H9 (cell line): ENCODE measurements around the gene PEMT. TPM values are rescaled to one million over a fixed set of nuclear protein-coding genes. Genes with fewer than 3 reads are reported as not detected.
A peak's percentile ranks its signal among the peaks of the same experiment; 100 is the strongest.

Source experiments
- DNase-seq: peaks from one replicate; pipeline ENCODE4 v3.0.0-alpha.2; 2017
- H2AFZ ChIP-seq: one replicate; pipeline ENCODE4 v1.6.1; 2013; ENCODE audit warnings: mild to moderate bottlenecking, low read length, control low read depth, moderate library complexity
- H2AK5ac ChIP-seq: 2 replicates; pipeline ENCODE4 v1.6.1; 2013; ENCODE audit warnings: low read length, control low read depth, mixed read lengths; ENCODE audit not compliant: insufficient read length
- H2BK120ac ChIP-seq: one replicate; pipeline ENCODE4 v1.6.1; 2013; ENCODE audit warnings: low read depth, mild to moderate bottlenecking, low read length, control low read depth, inconsistent platforms; ENCODE audit not compliant: poor library complexity, severe bottlenecking
- H2BK12ac ChIP-seq: 2 replicates; pipeline ENCODE4 v1.6.1; 2013; ENCODE audit warnings: low read length, control low read depth, mixed read lengths, low read depth; ENCODE audit not compliant: insufficient read length
- H2BK15ac ChIP-seq: 2 replicates; pipeline ENCODE4 v1.6.1; 2013; ENCODE audit warnings: low read depth, low read length, control low read depth
- H2BK20ac ChIP-seq: one replicate; pipeline ENCODE4 v1.6.1; 2013; ENCODE audit warnings: low read depth, mild to moderate bottlenecking, low read length, control low read depth, inconsistent platforms; ENCODE audit not compliant: poor library complexity, severe bottlenecking
- H2BK5ac ChIP-seq: 2 replicates; pipeline ENCODE4 v1.6.1; 2013; ENCODE audit warnings: low read length, control low read depth, mixed read lengths; ENCODE audit not compliant: insufficient read length
- H3K14ac ChIP-seq: 2 replicates; pipeline ENCODE4 v1.6.1; 2013; ENCODE audit warnings: low read length, control low read depth; ENCODE audit not compliant: insufficient read depth
- H3K18ac ChIP-seq: 2 replicates; pipeline ENCODE4 v1.6.1; 2013; ENCODE audit warnings: low read depth, mild to moderate bottlenecking, mixed read lengths, low read length, control low read depth; ENCODE audit not compliant: insufficient read length
- H3K23ac ChIP-seq: 2 replicates; pipeline ENCODE4 v1.6.1; 2013; ENCODE audit warnings: low read length, control low read depth, mixed read lengths, low read depth; ENCODE audit not compliant: insufficient read length
- H3K23me2 ChIP-seq: 2 replicates; pipeline ENCODE4 v1.6.1; 2013; ENCODE audit warnings: low read depth, mild to moderate bottlenecking, mixed read lengths, low read length, control low read depth; ENCODE audit not compliant: insufficient read length, poor library complexity, severe bottlenecking
- H3K27ac ChIP-seq: 2 replicates; pipeline ENCODE4 v1.5.1; 2013; ENCODE audit warnings: low read length, control low read depth, mixed read lengths, low read depth; ENCODE audit not compliant: insufficient read length
- H3K27me3 ChIP-seq: 2 replicates; pipeline ENCODE4 v1.6.1; 2013; ENCODE audit warnings: low read length, control low read depth, inconsistent platforms; ENCODE audit not compliant: insufficient read depth
- H3K4ac ChIP-seq: 2 replicates; pipeline ENCODE4 v1.6.1; 2013; ENCODE audit warnings: low read depth, mild to moderate bottlenecking, control low read depth, inconsistent platforms, low read length, moderate library complexity
- H3K4me1 ChIP-seq: 2 replicates; pipeline ENCODE4 v1.6.1; 2013; ENCODE audit warnings: low read length, control low read depth, inconsistent platforms; ENCODE audit not compliant: insufficient read depth
- H3K4me2 ChIP-seq: 2 replicates; pipeline ENCODE4 v1.6.1; 2013; ENCODE audit warnings: low read length, control low read depth, mixed read lengths; ENCODE audit not compliant: insufficient read length, insufficient read depth
- H3K56ac ChIP-seq: 2 replicates; pipeline ENCODE4 v1.6.1; 2013; ENCODE audit warnings: low read depth, mild to moderate bottlenecking, mixed read lengths, low read length, control low read depth; ENCODE audit not compliant: insufficient read length
- H3K79me1 ChIP-seq: 2 replicates; pipeline ENCODE4 v1.6.1; 2013; ENCODE audit warnings: low read depth, mild to moderate bottlenecking, moderate library complexity, low read length, control low read depth, inconsistent platforms; ENCODE audit not compliant: insufficient read depth, poor library complexity, severe bottlenecking
- H3K79me2 ChIP-seq: 2 replicates; pipeline ENCODE4 v1.6.1; 2013; ENCODE audit warnings: low read length, control low read depth, inconsistent platforms; ENCODE audit not compliant: insufficient read depth
- H3K9ac ChIP-seq: 2 replicates; pipeline ENCODE4 v1.6.1; 2013; ENCODE audit warnings: low read length, control low read depth, mixed read lengths; ENCODE audit not compliant: insufficient read length; ENCODE audit errors: extremely low read depth
- H3K9me3 ChIP-seq: one replicate; pipeline ENCODE4 v1.6.1; 2013; ENCODE audit warnings: low read depth, low read length, inconsistent platforms; ENCODE audit not compliant: control insufficient read depth
- H3T11ph ChIP-seq: one replicate; pipeline ENCODE4 v1.6.1; 2013; ENCODE audit warnings: mild to moderate bottlenecking, low read length, control low read depth, inconsistent platforms
- H4K20me1 ChIP-seq: one replicate; pipeline ENCODE4 v1.6.1; 2013; ENCODE audit not compliant: control insufficient read depth, insufficient read length, insufficient read depth
- H4K5ac ChIP-seq: 2 replicates; pipeline ENCODE4 v1.6.1; 2013; ENCODE audit warnings: low read depth, mild to moderate bottlenecking, mixed read lengths, low read length, control low read depth; ENCODE audit not compliant: insufficient read length
- H4K8ac ChIP-seq: replicated peaks from 2 replicates; pipeline ENCODE4 v1.6.1; 2013; ENCODE audit warnings: low read length, control low read depth, mixed read lengths, low read depth; ENCODE audit not compliant: insufficient read length
- H4K91ac ChIP-seq: 2 replicates; pipeline ENCODE4 v1.6.1; 2013; ENCODE audit warnings: low read depth, mild to moderate bottlenecking, moderate library complexity, mixed read lengths, low read length, control low read depth; ENCODE audit not compliant: insufficient read length
- H3K27ac Mint-ChIP-seq, 3 experiments: 2 replicates in 2 of 3; 3 replicates in 1 of 3; pipeline ENCODE4 v1.8.0; 2020 to 2021; ENCODE audit warnings: mixed read lengths in 3 of 3, mild to moderate bottlenecking in 1 of 3, moderate library complexity in 1 of 3
- H3K27me3 Mint-ChIP-seq: 2 replicates; pipeline ENCODE4 v1.8.0; 2021; ENCODE audit warnings: low read depth, mild to moderate bottlenecking, moderate library complexity, mixed read lengths
- H3K36me3 Mint-ChIP-seq, 3 experiments: 2 replicates in 2 of 3; 3 replicates in 1 of 3; pipeline ENCODE4 v1.8.0; 2020 to 2021; ENCODE audit warnings: low read depth in 3 of 3, mixed read lengths in 3 of 3; ENCODE audit not compliant: insufficient read depth in 1 of 3
- H3K4me1 Mint-ChIP-seq, 2 experiments: 2 replicates each; pipeline ENCODE4 v1.8.0; 2020; ENCODE audit warnings: mixed read lengths in 2 of 2
- H3K4me3 Mint-ChIP-seq, 2 experiments: 2 replicates in 1 of 2; 3 replicates in 1 of 2; pipeline ENCODE4 v1.8.0; 2020 to 2021; ENCODE audit warnings: mild to moderate bottlenecking in 2 of 2, mixed read lengths in 2 of 2, moderate library complexity in 1 of 2
- H3K9me3 Mint-ChIP-seq, 2 experiments: 2 replicates in 1 of 2; 3 replicates in 1 of 2; pipeline ENCODE4 v1.8.0; 2020; ENCODE audit warnings: mild to moderate bottlenecking in 2 of 2, mixed read lengths in 2 of 2, moderate library complexity in 1 of 2
- WGBS: extraction: QIAGEN DNeasy Blood & Tissue Kit; methylation state at CpG from one replicate; pipeline ENCODE4 v1.1.7; 2013; ENCODE audit warnings: missing lambda C conversion rate, low lambda C conversion rate, mixed read lengths; ENCODE audit not compliant: insufficient read length; ENCODE audit errors: extremely low coverage; 5-methylcytosine and 5-hydroxymethylcytosine counted together
- total RNA-seq: library from RNA; stranded (reverse); gene quantifications from 2 replicates; pipeline ENCODE4 v1.2.1, GENCODE V29; 2021
- TF ChIP-seq, protein P1 (sequence below): fragments of 200-600 bp; sonication (generic); conservative IDR thresholded peaks from 3 replicates; pipeline ENCODE4 v1.8.0; 2021; ENCODE audit warnings: antibody characterized with exemption, mild to moderate bottlenecking

The PEMT gene
- total RNA-seq, 1 experiment from 2014 or later = 63.2 TPM

DNA sequence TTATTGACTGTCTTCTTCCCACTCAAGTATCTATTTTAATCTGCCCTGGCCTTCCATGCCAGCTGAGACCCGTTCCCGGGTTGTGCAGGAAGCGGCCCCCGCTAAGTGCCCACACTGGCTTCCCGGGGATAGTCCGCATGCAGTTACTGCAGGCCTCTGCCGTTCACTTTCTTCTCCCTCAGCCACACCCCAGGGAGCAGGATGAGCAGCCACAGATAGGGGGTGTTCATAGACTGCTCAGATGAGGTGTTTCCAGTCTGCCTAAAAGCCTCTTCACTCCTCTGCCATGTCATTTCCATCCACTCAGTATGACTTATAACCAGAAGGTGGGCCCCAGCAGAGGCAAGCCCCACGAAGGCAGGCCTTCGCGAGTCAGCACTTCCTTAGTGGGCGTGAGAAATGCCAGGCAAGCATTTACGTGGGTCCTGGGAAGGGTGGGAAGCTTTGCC, 107.0 kb downstream of the PEMT start:
- Histone ChIP-seq H3K9me3 (no peaks in the 10 kb centered on the region), H4K5ac (no peak overlapping the region), H3K79me1 (peaks cover 5% of the 10 kb centered on the region), H2BK20ac (no peak overlapping the region), H3K79me2 (peaks cover 4% of the 10 kb centered on the region), H2BK15ac (no peak overlapping the region), H2BK120ac (no peak overlapping the region), H3K4me1 (no peaks in the 10 kb centered on the region), H3K27me3 (no peaks in the 10 kb centered on the region), H3K27ac (no peak overlapping the region), H3K4me2 (no peak overlapping the region), H3K18ac (no peak overlapping the region), H3K23ac (no peak overlapping the region), H2BK12ac (no peak overlapping the region), H3K9ac (no peak overlapping the region), H3K23me2 (no peaks in the 10 kb centered on the region), H2AK5ac (no peak overlapping the region), H4K8ac (no peak overlapping the region), H2BK5ac (no peak overlapping the region), H4K20me1 (no peaks in the 10 kb centered on the region), H3T11ph (no peak overlapping the region), H3K56ac (no peak overlapping the region), H3K14ac (no peak overlapping the region), H4K91ac (no peak overlapping the region), H3K4ac (no peak overlapping the region), H2AFZ (no peak overlapping the region)
- Mint-ChIP-seq H3K27me3 (no peaks in the 10 kb centered on the region; the same call in 1 of the 2 replicates), H3K4me1 (peaks cover 0 to 3% of the 10 kb centered on the region in 2 experiments; a peak in 1 of 4 replicates), H3K27ac (peak overlapping the region in 1 of 3 experiments; percentile 20; a peak in 1 of 7 replicates), H3K36me3 (peaks cover 22 to 49% (median 41%) of the 10 kb centered on the region in 3 experiments), H3K4me3 (no peak overlapping the region), H3K9me3 (peaks cover 0 to 7% of the 10 kb centered on the region in 2 experiments; a peak in 2 of 5 replicates)
- no peak for DNase-seq
- TF ChIP-seq, protein P1, sequence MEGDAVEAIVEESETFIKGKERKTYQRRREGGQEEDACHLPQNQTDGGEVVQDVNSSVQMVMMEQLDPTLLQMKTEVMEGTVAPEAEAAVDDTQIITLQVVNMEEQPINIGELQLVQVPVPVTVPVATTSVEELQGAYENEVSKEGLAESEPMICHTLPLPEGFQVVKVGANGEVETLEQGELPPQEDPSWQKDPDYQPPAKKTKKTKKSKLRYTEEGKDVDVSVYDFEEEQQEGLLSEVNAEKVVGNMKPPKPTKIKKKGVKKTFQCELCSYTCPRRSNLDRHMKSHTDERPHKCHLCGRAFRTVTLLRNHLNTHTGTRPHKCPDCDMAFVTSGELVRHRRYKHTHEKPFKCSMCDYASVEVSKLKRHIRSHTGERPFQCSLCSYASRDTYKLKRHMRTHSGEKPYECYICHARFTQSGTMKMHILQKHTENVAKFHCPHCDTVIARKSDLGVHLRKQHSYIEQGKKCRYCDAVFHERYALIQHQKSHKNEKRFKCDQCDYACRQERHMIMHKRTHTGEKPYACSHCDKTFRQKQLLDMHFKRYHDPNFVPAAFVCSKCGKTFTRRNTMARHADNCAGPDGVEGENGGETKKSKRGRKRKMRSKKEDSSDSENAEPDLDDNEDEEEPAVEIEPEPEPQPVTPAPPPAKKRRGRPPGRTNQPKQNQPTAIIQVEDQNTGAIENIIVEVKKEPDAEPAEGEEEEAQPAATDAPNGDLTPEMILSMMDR = no peak
- no CpG with 5 or more reads among the region's 12 CpGs for WGBS
